Measurements from ENCODE around the gene FDXR. TPM values are rescaled to one million over a fixed set of nuclear protein-coding genes. Genes with fewer than 3 reads are reported as not detected.

Gene FDXR
- total RNA-seq, 6 experiments from 2014 or later: 7.7 to 18.7 (median 8.6) TPM

DNA sequence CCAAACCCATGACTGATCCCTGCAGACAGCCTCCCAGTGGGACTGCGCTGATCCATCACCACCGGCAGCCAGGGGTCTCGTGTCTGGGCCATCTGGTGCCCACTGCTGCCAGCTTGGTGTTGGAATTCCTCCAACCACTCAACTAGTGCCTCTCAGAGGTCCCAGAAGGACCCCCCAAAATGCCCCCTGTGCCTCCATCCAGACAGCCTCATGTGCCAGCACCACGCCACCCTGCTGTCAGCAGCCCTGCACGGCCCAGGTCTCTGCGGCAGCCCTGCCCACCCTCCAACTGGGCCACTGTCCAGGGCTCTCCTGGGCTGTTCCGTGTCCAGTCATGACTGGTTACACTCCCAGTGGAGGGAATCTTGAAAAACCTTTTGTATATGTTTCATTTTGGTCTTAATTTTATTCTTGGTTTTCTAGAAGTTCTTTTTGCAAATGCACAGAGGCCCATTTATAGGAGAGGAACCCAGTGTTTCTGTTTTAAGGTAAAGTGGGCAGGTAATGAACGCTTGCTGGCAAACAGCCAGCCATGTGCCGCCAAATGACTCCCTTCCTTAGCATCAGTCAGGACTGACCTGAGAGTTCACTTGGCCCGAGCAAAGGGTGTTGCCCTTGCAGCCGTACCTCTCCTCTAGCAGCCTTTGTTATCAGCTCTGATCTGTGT lies 47.7 kb downstream of the FDXR start:
- DNase-seq: no peak

DNA sequence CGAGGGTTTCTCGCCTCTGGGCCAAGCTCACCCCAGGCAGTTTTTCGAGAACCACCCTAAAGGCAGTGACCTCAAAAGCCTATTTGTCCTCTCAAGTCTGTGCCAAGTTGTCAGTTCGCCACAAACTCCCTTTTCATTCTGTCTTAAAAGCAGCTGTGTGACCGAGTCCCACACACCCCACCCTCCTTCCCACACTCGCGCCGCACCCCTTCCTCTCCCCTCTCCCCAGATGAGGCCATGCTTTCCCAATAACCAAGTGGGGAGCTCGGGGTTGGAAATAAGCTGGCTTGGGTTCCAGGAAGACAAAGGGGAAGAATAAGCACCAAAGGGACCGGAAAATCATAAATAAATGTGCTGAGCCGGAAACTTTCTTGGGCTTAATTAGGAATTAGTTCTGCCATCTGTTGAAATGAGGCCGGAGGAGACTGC lies 49.8 kb downstream of the FDXR start:
- ATAC-seq (peak in 1 of 4 donors; percentile 39), DNase-seq (no peak)
- WGBS (ENCODE audit: insufficient coverage, low coverage, low lambda C conversion rate, missing lambda C conversion rate): 81% methylated on average over 7 of the region's 12 CpGs

More for the DNA sequence above, 47.7 kb downstream of the FDXR start:
- H3K27me3 ChIP-seq: no peaks in the 10 kb centered on the region
- H3K4me3 ChIP-seq: no peak overlapping the region
- no peak for ATAC-seq
- intact Hi-C loops (cut with DNase I): no loop called here
- H3K36me3 ChIP-seq: no peaks in the 10 kb centered on the region
- no peak overlapping the region for H3K27ac ChIP-seq
- 39% methylated on average over 4 of the region's 11 CpGs for WGBS (ENCODE audit: insufficient coverage, low coverage, low lambda C conversion rate, missing lambda C conversion rate)
- TF ChIP-seq POLR2A (IDR thresholded peaks at IDR 0.05): no peak
- TF ChIP-seq, protein P1, sequence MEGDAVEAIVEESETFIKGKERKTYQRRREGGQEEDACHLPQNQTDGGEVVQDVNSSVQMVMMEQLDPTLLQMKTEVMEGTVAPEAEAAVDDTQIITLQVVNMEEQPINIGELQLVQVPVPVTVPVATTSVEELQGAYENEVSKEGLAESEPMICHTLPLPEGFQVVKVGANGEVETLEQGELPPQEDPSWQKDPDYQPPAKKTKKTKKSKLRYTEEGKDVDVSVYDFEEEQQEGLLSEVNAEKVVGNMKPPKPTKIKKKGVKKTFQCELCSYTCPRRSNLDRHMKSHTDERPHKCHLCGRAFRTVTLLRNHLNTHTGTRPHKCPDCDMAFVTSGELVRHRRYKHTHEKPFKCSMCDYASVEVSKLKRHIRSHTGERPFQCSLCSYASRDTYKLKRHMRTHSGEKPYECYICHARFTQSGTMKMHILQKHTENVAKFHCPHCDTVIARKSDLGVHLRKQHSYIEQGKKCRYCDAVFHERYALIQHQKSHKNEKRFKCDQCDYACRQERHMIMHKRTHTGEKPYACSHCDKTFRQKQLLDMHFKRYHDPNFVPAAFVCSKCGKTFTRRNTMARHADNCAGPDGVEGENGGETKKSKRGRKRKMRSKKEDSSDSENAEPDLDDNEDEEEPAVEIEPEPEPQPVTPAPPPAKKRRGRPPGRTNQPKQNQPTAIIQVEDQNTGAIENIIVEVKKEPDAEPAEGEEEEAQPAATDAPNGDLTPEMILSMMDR (IDR thresholded peaks at IDR 0.05): no peak
- no peaks in the 10 kb centered on the region for H3K9me3 ChIP-seq
- no peaks in the 10 kb centered on the region for H3K4me1 ChIP-seq

DNA sequence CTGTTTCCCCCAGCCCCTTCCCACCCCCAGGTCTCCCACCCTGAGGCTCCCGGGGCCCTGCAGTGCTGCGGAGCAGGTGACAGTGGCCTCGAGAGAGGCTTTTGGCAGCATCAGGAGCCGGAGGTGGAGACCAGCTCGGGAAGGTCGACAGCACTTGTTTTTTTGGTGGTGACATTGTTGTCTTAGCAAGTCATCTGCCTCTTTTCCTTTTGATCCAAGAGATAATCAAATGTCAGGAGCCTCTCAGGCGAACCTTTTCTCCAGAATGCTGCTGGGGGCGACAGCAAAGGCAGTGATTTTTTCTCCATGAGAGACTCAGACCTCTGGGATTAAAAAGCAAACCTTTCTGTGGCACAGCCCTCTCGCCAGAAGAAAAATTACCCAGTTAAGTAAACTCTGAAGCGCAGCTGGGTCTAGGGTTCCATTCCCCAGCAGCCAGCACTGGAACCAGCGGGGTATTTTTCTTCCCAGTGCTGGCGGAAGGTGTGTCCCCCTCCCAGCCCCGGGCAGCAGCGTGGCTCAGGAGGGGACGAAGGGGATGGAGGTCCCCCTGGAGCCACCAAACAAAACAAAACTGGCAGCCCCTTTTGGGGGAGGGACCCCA lies 50.4 kb downstream of the FDXR start:
- no peak for ATAC-seq
- no peak overlapping the region for H3K4me3 ChIP-seq
- 43% methylated on average over 4 of the region's 15 CpGs for WGBS (ENCODE audit: insufficient coverage, low coverage, low lambda C conversion rate, missing lambda C conversion rate)
- H3K9me3 ChIP-seq: no peaks in the 10 kb centered on the region
- no peaks in the 10 kb centered on the region for H3K36me3 ChIP-seq
- intact Hi-C loops (cut with DNase I): no loop called here
- H3K27ac ChIP-seq: no peak overlapping the region
- no peaks in the 10 kb centered on the region for H3K4me1 ChIP-seq
- no peaks in the 10 kb centered on the region for H3K27me3 ChIP-seq
- no peak for TF ChIP-seq POLR2A (IDR thresholded peaks at IDR 0.05)
- TF ChIP-seq, protein P1 (IDR thresholded peaks at IDR 0.05): no peak
- no peak for DNase-seq

More for the DNA sequence above, 49.8 kb downstream of the FDXR start:
- Histone ChIP-seq H3K4me3 (no peak overlapping the region), H3K27ac (no peak overlapping the region), H3K27me3 (no peaks in the 10 kb centered on the region), H3K9me3 (no peaks in the 10 kb centered on the region), H3K4me1 (no peaks in the 10 kb centered on the region), H3K36me3 (no peaks in the 10 kb centered on the region)
- intact Hi-C loops (cut with DNase I): no loop called here
- TF ChIP-seq, protein P1 (IDR thresholded peaks at IDR 0.05): no peak
- TF ChIP-seq POLR2A (IDR thresholded peaks at IDR 0.05): no peak

DNA sequence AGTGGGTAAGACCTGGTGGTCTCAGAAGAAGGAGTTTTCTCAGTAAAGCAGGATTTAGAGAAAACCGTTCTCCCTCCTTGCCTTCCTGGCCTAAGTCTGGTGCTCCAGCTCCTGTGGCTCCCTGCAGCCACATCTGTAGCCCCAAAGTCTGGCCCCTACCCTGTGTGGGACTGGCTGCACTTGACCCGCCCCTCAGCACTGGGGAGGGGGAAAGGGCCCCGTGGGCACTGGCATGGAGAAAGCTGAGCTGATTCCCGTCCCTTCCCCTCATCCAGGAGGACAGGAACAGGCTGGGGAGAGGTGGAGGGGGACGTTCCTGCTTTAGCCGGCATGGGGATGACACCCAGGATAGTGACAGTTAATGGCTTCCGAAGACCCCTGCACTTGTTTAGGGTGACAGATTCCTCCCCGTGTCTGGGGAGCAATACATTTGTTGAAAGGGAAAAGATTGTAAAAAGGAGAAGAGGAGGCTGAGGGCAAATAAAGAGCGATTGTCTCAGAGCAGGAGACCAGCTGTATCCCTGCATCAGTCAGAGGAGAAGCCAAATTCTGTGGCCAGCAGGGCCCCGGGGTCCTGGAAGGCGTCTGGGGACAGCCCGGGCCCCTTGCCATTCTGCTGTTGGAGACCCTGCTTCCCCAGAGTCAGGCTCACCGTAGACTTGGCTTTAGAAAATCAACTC lies 51.0 kb downstream of the FDXR start:
- intact Hi-C loops (cut with DNase I): no loop called here
- ATAC-seq: no peak
- H3K4me3 ChIP-seq: no peak overlapping the region
- no peaks in the 10 kb centered on the region for H3K27me3 ChIP-seq
- H3K4me1 ChIP-seq: no peaks in the 10 kb centered on the region
- H3K36me3 ChIP-seq: no peaks in the 10 kb centered on the region
- TF ChIP-seq, protein P1 (IDR thresholded peaks at IDR 0.05): no peak
- no peak for DNase-seq
- H3K27ac ChIP-seq: no peak overlapping the region
- no peaks in the 10 kb centered on the region for H3K9me3 ChIP-seq
- 80% methylated on average over 4 of the region's 13 CpGs for WGBS (ENCODE audit: insufficient coverage, low coverage, low lambda C conversion rate, missing lambda C conversion rate)

Measured in right lobe of liver (tissue), 6 donors.